NOMO-1 treated with dmso at 0.1 percent for 144 hours (cell line): ENCODE results near the gene GRAMD4.
A peak's percentile ranks its signal among the peaks of the same experiment; 100 is the strongest.
"Not testable (repeated sequence)": the region's sequence is repeated elsewhere in the genome, so short reads cannot be mapped to it uniquely, and the experiment has no call there.

Source experiments
- DNase-seq: peaks from one replicate; lab custom pipeline; 2025; ENCODE audit not compliant: unreplicated experiment; lab: John Stamatoyannopoulos, UW

The GRAMD4 gene

GRCh38 chr22:46617986-46618647 is 2.1 kb upstream of the GRAMD4 start:
- DNase-seq, result no peak

GRCh38 chr22:46618667-46619066 is 1.5 kb upstream of the GRAMD4 start:
- DNase-seq, result no peak

- DNase-seq, result no peak
Measured at GRCh38 chr22:46619240-46619829, 851 bp upstream of the GRAMD4 start.

- no peak for DNase-seq
Measured at GRCh38 chr22:46620588-46621242, 529 bp downstream of the GRAMD4 start.

- not testable (repeated sequence) for DNase-seq
Measured at GRCh38 chr22:46621243-46621930, 1.2 kb downstream of the GRAMD4 start.

- peak; percentile 49 for DNase-seq
Measured at GRCh38 chr22:46622081-46622521, 1.9 kb downstream of the GRAMD4 start.

- no peak for DNase-seq
Measured at GRCh38 chr22:46625113-46625842, 5.1 kb downstream of the GRAMD4 start.

GRCh38 chr22:46625843-46626349 is 5.7 kb downstream of the GRAMD4 start:
- DNase-seq, result no peak

- DNase-seq, result no peak
Measured at GRCh38 chr22:46626356-46626755, 6.2 kb downstream of the GRAMD4 start.

GRCh38 chr22:46626911-46627805 is 7.0 kb downstream of the GRAMD4 start:
- DNase-seq, result no peak

- no peak for DNase-seq
Measured at GRCh38 chr22:46627806-46628482, 7.8 kb downstream of the GRAMD4 start.

- DNase-seq, result no peak
Measured at GRCh38 chr22:46628756-46629155, 8.6 kb downstream of the GRAMD4 start.

GRCh38 chr22:46629291-46629690 is 9.1 kb downstream of the GRAMD4 start:
- DNase-seq, result no peak

GRCh38 chr22:46631113-46631512 is 10.9 kb downstream of the GRAMD4 start:
- no peak for DNase-seq

GRCh38 chr22:46632646-46633249 is 12.6 kb downstream of the GRAMD4 start:
- DNase-seq, result no peak

- no peak for DNase-seq
Measured at GRCh38 chr22:46633334-46633890, 13.2 kb downstream of the GRAMD4 start.

- no peak for DNase-seq
Measured at GRCh38 chr22:46634011-46634699, 14.0 kb downstream of the GRAMD4 start.
